Measurements from ENCODE around the gene AJM1. TPM values are rescaled to one million over a fixed set of nuclear protein-coding genes. Genes with fewer than 3 reads are reported as not detected.

The AJM1 gene
- total RNA-seq, 2 experiments from 2014 or later: 1.1 to 1.2 TPM

GRCh38 chr9:136798708-136799078 lies 43.6 kb upstream of the AJM1 start:
- Mint-ChIP-seq H3K9me3 (no peaks in the 10 kb centered on the region), H3K4me1 (ENCODE audit: low read depth) (peaks cover 37% of the 10 kb centered on the region), H3K36me3 (ENCODE audit: low read depth) (no peaks in the 10 kb centered on the region), H3K27ac (no peak overlapping the region), H3K4me3 (no peak overlapping the region), H3K27me3 (no peaks in the 10 kb centered on the region)
- Histone ChIP-seq H3K27me3 (ENCODE audit: control insufficient read depth in 1 of 2, insufficient read depth in 2 of 2, low read length in 2 of 2) (peaks cover 0 to 3% of the 10 kb centered on the region in 2 experiments), H3K27ac (ENCODE audit: low read depth in 1 of 2, low read length in 2 of 2) (no peak overlapping the region), H3K36me3 (ENCODE audit: insufficient read depth, low read length) (no peaks in the 10 kb centered on the region), H3K4me3 (ENCODE audit: low read length) (no peak overlapping the region), H3K4me1 (ENCODE audit: insufficient read depth, low read length) (peaks cover 33% of the 10 kb centered on the region), H3K9me3 (ENCODE audit: control insufficient read depth in 1 of 2, insufficient read depth in 1 of 2, low read length in 2 of 2) (no peaks in the 10 kb centered on the region)
- ChIA-PET POLR2A (interaction anchor here (0.5 to 3.8 kb wide), 3 partner anchors 8 to 69 kb away, joined by 3 to 20 read pairs (median 4); partner anchors contain the start of genes RABL6 and TMEM141), CTCF (no interaction called here)
- no peak for ATAC-seq (ENCODE audit: poor library complexity)
- intact Hi-C loops (cut with DNase I, micrococcal nuclease): loop anchor here in 1 of 2 experiments (10.0 kb wide), 1 partner anchor 656 kb away; the partner anchor contains the start of gene NSMF
- TF ChIP-seq, protein P1, sequence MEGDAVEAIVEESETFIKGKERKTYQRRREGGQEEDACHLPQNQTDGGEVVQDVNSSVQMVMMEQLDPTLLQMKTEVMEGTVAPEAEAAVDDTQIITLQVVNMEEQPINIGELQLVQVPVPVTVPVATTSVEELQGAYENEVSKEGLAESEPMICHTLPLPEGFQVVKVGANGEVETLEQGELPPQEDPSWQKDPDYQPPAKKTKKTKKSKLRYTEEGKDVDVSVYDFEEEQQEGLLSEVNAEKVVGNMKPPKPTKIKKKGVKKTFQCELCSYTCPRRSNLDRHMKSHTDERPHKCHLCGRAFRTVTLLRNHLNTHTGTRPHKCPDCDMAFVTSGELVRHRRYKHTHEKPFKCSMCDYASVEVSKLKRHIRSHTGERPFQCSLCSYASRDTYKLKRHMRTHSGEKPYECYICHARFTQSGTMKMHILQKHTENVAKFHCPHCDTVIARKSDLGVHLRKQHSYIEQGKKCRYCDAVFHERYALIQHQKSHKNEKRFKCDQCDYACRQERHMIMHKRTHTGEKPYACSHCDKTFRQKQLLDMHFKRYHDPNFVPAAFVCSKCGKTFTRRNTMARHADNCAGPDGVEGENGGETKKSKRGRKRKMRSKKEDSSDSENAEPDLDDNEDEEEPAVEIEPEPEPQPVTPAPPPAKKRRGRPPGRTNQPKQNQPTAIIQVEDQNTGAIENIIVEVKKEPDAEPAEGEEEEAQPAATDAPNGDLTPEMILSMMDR (IDR thresholded peaks at IDR 0.05): no peak
- DNase-seq: no peak

DNA sequence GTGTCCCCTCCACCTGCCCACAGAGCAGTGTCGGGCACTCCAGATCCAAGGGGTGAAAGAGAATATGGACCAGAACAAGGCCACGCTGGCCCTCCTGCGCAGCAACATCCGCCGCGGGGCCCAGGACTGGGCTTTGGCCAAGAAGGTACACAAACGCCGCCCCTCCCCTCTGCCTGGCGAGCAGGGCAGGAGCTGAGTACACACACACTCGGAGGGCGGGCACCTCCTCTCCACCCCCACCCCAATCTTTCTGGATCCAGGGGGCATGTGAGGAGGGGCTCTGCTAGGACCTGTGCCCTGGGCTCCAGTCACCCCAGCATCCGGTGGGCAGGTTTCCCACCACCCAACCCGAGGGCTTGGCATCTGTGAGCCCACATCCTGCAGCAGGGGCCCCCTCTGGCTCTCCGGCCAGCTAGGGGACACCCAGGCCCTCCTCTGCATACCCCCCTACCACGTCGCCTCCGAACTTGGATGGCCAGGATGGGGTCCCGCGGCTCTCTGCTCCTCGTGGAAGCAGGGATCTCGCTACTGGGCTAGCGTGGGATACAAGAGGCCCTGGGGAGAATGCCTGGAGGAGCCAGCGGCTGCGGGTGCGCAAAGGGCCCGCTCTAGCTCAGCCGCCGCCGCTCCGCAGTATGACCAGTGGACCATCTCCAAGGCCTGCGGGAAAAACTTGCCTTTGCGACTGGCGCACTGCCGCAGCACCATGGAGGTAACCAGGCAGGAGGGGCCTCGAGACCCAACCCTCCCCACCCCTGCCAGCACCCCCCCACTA lies 43.0 kb upstream of the AJM1 start:
- H3K36me3 Mint-ChIP-seq (ENCODE audit: low read depth): no peaks in the 10 kb centered on the region
- TF ChIP-seq, protein P1 (IDR thresholded peaks at IDR 0.05): no peak
- peak overlapping the region; percentile 87 for H3K4me3 Mint-ChIP-seq
- H3K4me1 Mint-ChIP-seq (ENCODE audit: low read depth): peaks cover 37% of the 10 kb centered on the region
- Histone ChIP-seq H3K4me3 (ENCODE audit: low read length) (peak overlapping the region; percentile 70), H3K4me1 (ENCODE audit: insufficient read depth, low read length) (peaks cover 33% of the 10 kb centered on the region), H3K9me3 (ENCODE audit: control insufficient read depth in 1 of 2, insufficient read depth in 1 of 2, low read length in 2 of 2) (no peaks in the 10 kb centered on the region), H3K27me3 (ENCODE audit: control insufficient read depth in 1 of 2, insufficient read depth in 2 of 2, low read length in 2 of 2) (peaks cover 0 to 3% of the 10 kb centered on the region in 2 experiments), H3K36me3 (ENCODE audit: insufficient read depth, low read length) (no peaks in the 10 kb centered on the region), H3K27ac (ENCODE audit: low read depth in 1 of 2, low read length in 2 of 2) (no peak overlapping the region)
- no peaks in the 10 kb centered on the region for H3K9me3 Mint-ChIP-seq
- CTCF ChIA-PET: no interaction called here
- no peaks in the 10 kb centered on the region for H3K27me3 Mint-ChIP-seq
- POLR2A ChIA-PET: interaction anchor here (1.0 to 3.8 kb wide), 4 partner anchors 8 to 287 kb away, joined by 4 to 20 read pairs (median 4); partner anchors contain the start of genes MAN1B1, RABL6, SAPCD2 and TMEM141
- ATAC-seq (ENCODE audit: poor library complexity) (no peak), DNase-seq (peak in 1 of 14 experiments; percentile 47)
- intact Hi-C loops (cut with DNase I, micrococcal nuclease): loop anchor here in 1 of 2 experiments (10.0 kb wide), 1 partner anchor 656 kb away; the partner anchor contains the start of gene NSMF
- peak overlapping the region; percentile 71 for H3K27ac Mint-ChIP-seq

DNA sequence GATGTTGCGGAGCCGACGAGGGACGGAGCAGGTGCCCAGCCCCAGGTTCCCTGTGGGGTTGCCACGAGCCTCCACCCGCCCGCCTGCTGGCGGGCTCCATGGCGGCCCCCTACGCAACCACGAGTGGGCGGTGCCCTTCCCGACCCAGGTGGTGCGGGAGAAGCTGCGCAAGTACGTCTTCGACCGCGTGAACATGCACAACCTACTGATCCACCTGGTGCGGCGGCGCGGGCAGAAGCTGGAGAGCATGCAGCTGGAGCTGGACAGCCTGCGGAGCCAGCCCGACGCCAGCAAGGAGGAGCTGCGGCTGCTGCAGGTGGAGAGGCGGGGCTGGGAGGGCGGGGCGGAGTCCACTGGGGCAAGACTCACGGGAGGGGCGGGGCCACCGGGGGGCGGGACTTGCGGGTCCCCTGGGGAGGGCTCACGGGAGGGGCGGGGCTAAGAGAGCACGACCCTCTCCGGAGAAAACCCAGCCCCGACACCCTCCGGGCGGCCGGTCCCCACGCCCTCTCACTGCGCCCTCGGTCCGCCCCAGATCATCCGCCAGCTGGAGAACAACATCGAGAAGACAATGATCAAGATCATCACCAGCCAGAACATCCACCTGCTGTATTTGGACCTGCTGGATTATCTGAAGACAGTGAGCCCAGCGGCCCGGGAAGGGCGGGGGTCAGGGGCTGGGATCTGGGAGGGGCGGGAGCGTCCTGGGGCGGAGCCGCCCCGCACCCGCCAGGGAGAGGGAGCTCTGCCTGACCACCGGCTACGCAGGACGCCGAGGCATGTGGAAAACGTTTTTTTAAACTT lies 42.2 kb upstream of the AJM1 start:
- no peaks in the 10 kb centered on the region for H3K36me3 ChIP-seq (ENCODE audit: insufficient read depth, low read length)
- Mint-ChIP-seq H3K4me1 (ENCODE audit: low read depth) (peaks cover 37% of the 10 kb centered on the region), H3K9me3 (no peaks in the 10 kb centered on the region), H3K36me3 (ENCODE audit: low read depth) (no peaks in the 10 kb centered on the region), H3K4me3 (peak overlapping the region; percentile 87), H3K27ac (peak overlapping the region; percentile 71), H3K27me3 (no peaks in the 10 kb centered on the region)
- no peaks in the 10 kb centered on the region for H3K9me3 ChIP-seq (ENCODE audit: control insufficient read depth in 1 of 2, insufficient read depth in 1 of 2, low read length in 2 of 2)
- DNase-seq (peak; percentile 78 to 98 (median 90)), ATAC-seq (ENCODE audit: poor library complexity) (peak; percentile 72)
- ChIA-PET CTCF (interaction anchor here (0.8 kb wide), 1 partner anchor 229 kb away, joined by 3 read pairs; no protein-coding TSS in a partner anchor), POLR2A (interaction anchor here (0.7 to 3.8 kb wide), 9 partner anchors 8 to 659 kb away, joined by 3 to 20 read pairs (median 4); partner anchors contain the start of genes MAN1B1, NSMF, RABL6 and SAPCD2)
- TF ChIP-seq, protein P1 (IDR thresholded peaks at IDR 0.05): no peak
- H3K4me3 ChIP-seq (ENCODE audit: low read length): peak overlapping the region; percentile 70
- no peak overlapping the region for H3K27ac ChIP-seq (ENCODE audit: low read depth in 1 of 2, low read length in 2 of 2)
- intact Hi-C loops (cut with DNase I, micrococcal nuclease): loop anchor here (1.0 to 10.0 kb wide), 4 partner anchors 9 to 655 kb away; partner anchors contain the start of genes NSMF (in 1 of the 2), SNAPC4 (in 1 of the 2) and TMEM141 (in 1 of the 2)
- H3K4me1 ChIP-seq (ENCODE audit: insufficient read depth, low read length): peaks cover 33% of the 10 kb centered on the region
- peaks cover 0 to 3% of the 10 kb centered on the region in 2 experiments for H3K27me3 ChIP-seq (ENCODE audit: control insufficient read depth in 1 of 2, insufficient read depth in 2 of 2, low read length in 2 of 2)

All from CD4-positive, alpha-beta T cell (primary cell).